WTC11 (cell line): ENCODE measurements around the gene TEX28. TPM values are rescaled to one million over a fixed set of nuclear protein-coding genes. Genes with fewer than 3 reads are reported as not detected.

Source experiments
- ATAC-seq: fragments of 200-7000 bp; cut with Tn5 transposase; 2 replicates; pipeline ENCODE4 v1.10.0; 2021; ENCODE audit warnings: mild to moderate bottlenecking, moderate library complexity
- CTCF ChIA-PET: fragments of 300-600 bp; sonication (Branson Sonifier 250); formaldehyde crosslinking; loops from one replicate; lab custom pipeline; 2021; ENCODE audit warnings: antibody characterized with exemption; lab: Charles Lee
- POLR2A ChIA-PET: fragments of 350-600 bp; sonication (Branson Sonifier 250); formaldehyde crosslinking; loops from one replicate; lab custom pipeline; 2021; ENCODE audit warnings: antibody characterized with exemption; lab: Charles Lee
- DNase-seq: peaks from one replicate; pipeline ENCODE4 v3.0.0; 2021; ENCODE audit warnings: low spot score
- H3K27ac Mint-ChIP-seq: 2 replicates; pipeline ENCODE4 v1.8.0; 2021; ENCODE audit warnings: mixed read lengths
- H3K27me3 Mint-ChIP-seq: 2 replicates; pipeline ENCODE4 v1.8.0; 2021; ENCODE audit warnings: low read depth, mild to moderate bottlenecking, moderate library complexity, mixed read lengths
- H3K36me3 Mint-ChIP-seq: 2 replicates; pipeline ENCODE4 v1.8.0; 2021; ENCODE audit warnings: mixed read lengths
- H3K4me1 Mint-ChIP-seq: 2 replicates; pipeline ENCODE4 v1.8.0; 2022; ENCODE audit warnings: mixed read lengths
- H3K4me3 Mint-ChIP-seq: 2 replicates; pipeline ENCODE4 v1.8.0; 2021; ENCODE audit warnings: mild to moderate bottlenecking, moderate library complexity, mixed read lengths
- H3K9me3 Mint-ChIP-seq: 2 replicates; pipeline ENCODE4 v1.8.0; 2021; ENCODE audit warnings: mixed read lengths
- FOXJ3 ChIP-seq: sonication (generic); formaldehyde crosslinking; IDR thresholded peaks from 2 replicates; pipeline ENCODE4 v1.9.0; 2021; ENCODE audit warnings: missing genetic modification reagents, mild to moderate bottlenecking, borderline replicate concordance
- FOXP1 ChIP-seq: sonication (generic); formaldehyde crosslinking; IDR thresholded peaks from 2 replicates; pipeline ENCODE4 v1.8.0; 2022; ENCODE audit warnings: missing genetic modification reagents, mild to moderate bottlenecking, moderate library complexity, borderline replicate concordance
- GABPB1 ChIP-seq: sonication (generic); formaldehyde crosslinking; IDR thresholded peaks from 2 replicates; pipeline ENCODE4 v1.8.1; 2023; ENCODE audit warnings: mild to moderate bottlenecking, missing genetic modification reagents
- JAZF1 ChIP-seq: fragments of 250-450 bp; sonication (Bioruptor Pico); IDR thresholded peaks from 2 replicates; pipeline ENCODE4 v1.9.0; 2021; ENCODE audit warnings: moderate library complexity, mild to moderate bottlenecking, inconsistent platforms
- NFATC4 ChIP-seq: fragments of 250-450 bp; sonication (Bioruptor Pico); IDR thresholded peaks from 2 replicates; pipeline ENCODE4 v1.9.0; 2021; ENCODE audit warnings: mild to moderate bottlenecking
- PRRX2 ChIP-seq: fragments of 250-450 bp; sonication (Bioruptor Pico); IDR thresholded peaks from 2 replicates; pipeline ENCODE4 v1.8.0; 2021; ENCODE audit warnings: mild to moderate bottlenecking
- RELA ChIP-seq: sonication (generic); formaldehyde crosslinking; IDR thresholded peaks from 2 replicates; pipeline ENCODE4 v1.8.1; 2022; ENCODE audit warnings: missing genetic modification reagents, mild to moderate bottlenecking, borderline replicate concordance
- RORB ChIP-seq: fragments of 250-450 bp; sonication (Bioruptor Pico); IDR thresholded peaks from 2 replicates; pipeline ENCODE4 v1.9.0; 2021; ENCODE audit warnings: mild to moderate bottlenecking
- TCF7 ChIP-seq: sonication (generic); formaldehyde crosslinking; IDR thresholded peaks from 2 replicates; pipeline ENCODE4 v1.8.0; 2022; ENCODE audit warnings: mild to moderate bottlenecking, low read depth, missing genetic modification reagents, moderate library complexity
- TEAD1 ChIP-seq: sonication (generic); formaldehyde crosslinking; IDR thresholded peaks from 2 replicates; pipeline ENCODE4 v1.8.0; 2022; ENCODE audit warnings: mild to moderate bottlenecking, missing genetic modification reagents
- TP53 ChIP-seq: sonication (generic); formaldehyde crosslinking; IDR thresholded peaks from 2 replicates; pipeline ENCODE4 v1.8.1; 2023; ENCODE audit warnings: mild to moderate bottlenecking, missing genetic modification reagents
- ZBTB21 ChIP-seq: sonication (generic); formaldehyde crosslinking; IDR thresholded peaks from 2 replicates; pipeline ENCODE4 v1.8.1; 2023; ENCODE audit warnings: mild to moderate bottlenecking, missing genetic modification reagents, borderline replicate concordance
- ZNF232 ChIP-seq: sonication (generic); formaldehyde crosslinking; IDR thresholded peaks from 2 replicates; pipeline ENCODE4 v1.8.0; 2022; ENCODE audit warnings: mild to moderate bottlenecking, missing genetic modification reagents
- total RNA-seq: library from RNA; stranded (reverse); gene quantifications from 3 replicates; pipeline ENCODE4 v1.2.3, GENCODE V29; 2021
- TF ChIP-seq, protein P1 (sequence below): sonication (generic); formaldehyde crosslinking; conservative IDR thresholded peaks from 2 replicates; pipeline ENCODE4 v1.8.1; 2023; ENCODE audit warnings: mild to moderate bottlenecking, low read depth, missing genetic modification reagents, moderate library complexity
- TF ChIP-seq, protein P2 (sequence below): sonication (generic); formaldehyde crosslinking; IDR thresholded peaks from 2 replicates; pipeline ENCODE4 v1.8.1; 2022; ENCODE audit warnings: mild to moderate bottlenecking, missing genetic modification reagents, moderate library complexity, borderline replicate concordance
- TF ChIP-seq, protein P3 (sequence below): fragments of 250-450 bp; sonication (Bioruptor Pico); IDR thresholded peaks from 2 replicates; pipeline ENCODE4 v1.9.0; 2021; ENCODE audit warnings: mild to moderate bottlenecking
- TF ChIP-seq, protein P4 (sequence below): sonication (generic); formaldehyde crosslinking; IDR thresholded peaks from 2 replicates; pipeline ENCODE4 v1.8.1; 2022; ENCODE audit warnings: low read depth, missing genetic modification reagents, borderline replicate concordance
- TF ChIP-seq, protein P5 (sequence below): sonication (generic); formaldehyde crosslinking; IDR thresholded peaks from 2 replicates; pipeline ENCODE4 v1.8.1; 2022; ENCODE audit warnings: low read depth, mild to moderate bottlenecking, moderate library complexity, missing genetic modification reagents, borderline replicate concordance

Gene TEX28
- total RNA-seq, 1 experiment from 2014 or later: not detected

DNA sequence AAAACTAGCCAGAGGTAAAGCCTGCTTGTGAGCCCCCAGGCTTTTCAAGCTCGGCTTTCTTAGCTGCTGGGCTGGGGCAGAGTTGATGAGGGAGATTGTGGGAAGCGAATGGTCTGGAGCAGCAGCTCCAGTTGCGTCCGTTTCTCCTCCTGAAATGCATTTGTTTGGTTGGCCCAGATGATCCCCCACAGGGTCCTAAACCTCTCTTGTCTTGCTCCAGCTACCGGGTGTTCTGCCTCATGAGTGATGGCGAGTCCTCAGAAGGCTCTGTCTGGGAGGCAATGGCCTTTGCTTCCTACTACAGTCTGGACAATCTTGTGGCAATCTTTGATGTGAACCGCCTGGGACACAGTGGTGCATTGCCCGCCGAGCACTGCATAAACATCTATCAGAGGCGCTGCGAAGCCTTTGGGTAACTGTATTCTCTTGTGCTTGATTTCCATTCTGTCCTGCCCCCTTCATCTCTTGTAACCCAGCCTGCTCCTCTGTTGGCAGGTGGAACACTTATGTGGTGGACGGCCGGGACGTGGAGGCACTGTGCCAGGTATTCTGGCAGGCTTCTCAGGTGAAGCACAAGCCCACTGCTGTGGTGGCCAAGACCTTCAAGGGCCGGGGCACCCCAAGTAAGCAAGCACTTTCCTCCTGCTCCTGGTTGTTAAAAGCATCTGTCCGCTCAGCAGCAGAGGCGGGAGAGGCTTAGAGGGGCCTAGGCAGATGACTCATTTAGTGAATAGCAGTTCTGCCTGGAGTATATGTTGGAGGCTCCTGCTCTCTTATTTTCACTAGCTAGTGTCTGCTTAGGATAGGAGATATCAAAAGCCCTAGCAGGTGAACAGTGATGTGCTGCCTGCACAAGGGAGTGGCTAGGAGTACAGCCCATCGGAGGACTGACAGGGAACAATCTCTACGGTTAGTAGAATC lies 16.0 kb upstream of the TEX28 start:
- Mint-ChIP-seq H3K36me3 (no peaks in the 10 kb centered on the region), H3K27me3 (no peaks in the 10 kb centered on the region), H3K4me3 (no peak overlapping the region)
- TF ChIP-seq RORB (CRISPR knock-in tag) (no peak), ZNF232 (CRISPR knock-in tag) (no peak), JAZF1 (CRISPR knock-in tag) (no peak), TEAD1 (CRISPR knock-in tag) (no peak), GABPB1 (CRISPR knock-in tag) (no peak), TP53 (CRISPR knock-in tag) (no peak), RELA (CRISPR knock-in tag) (no peak), ZBTB21 (CRISPR knock-in tag) (no peak), TCF7 (no peak), FOXP1 (CRISPR knock-in tag) (no peak), FOXJ3 (no peak), PRRX2 (CRISPR knock-in tag) (no peak), NFATC4 (CRISPR knock-in tag) (no peak)
- TF ChIP-seq, protein P1, sequence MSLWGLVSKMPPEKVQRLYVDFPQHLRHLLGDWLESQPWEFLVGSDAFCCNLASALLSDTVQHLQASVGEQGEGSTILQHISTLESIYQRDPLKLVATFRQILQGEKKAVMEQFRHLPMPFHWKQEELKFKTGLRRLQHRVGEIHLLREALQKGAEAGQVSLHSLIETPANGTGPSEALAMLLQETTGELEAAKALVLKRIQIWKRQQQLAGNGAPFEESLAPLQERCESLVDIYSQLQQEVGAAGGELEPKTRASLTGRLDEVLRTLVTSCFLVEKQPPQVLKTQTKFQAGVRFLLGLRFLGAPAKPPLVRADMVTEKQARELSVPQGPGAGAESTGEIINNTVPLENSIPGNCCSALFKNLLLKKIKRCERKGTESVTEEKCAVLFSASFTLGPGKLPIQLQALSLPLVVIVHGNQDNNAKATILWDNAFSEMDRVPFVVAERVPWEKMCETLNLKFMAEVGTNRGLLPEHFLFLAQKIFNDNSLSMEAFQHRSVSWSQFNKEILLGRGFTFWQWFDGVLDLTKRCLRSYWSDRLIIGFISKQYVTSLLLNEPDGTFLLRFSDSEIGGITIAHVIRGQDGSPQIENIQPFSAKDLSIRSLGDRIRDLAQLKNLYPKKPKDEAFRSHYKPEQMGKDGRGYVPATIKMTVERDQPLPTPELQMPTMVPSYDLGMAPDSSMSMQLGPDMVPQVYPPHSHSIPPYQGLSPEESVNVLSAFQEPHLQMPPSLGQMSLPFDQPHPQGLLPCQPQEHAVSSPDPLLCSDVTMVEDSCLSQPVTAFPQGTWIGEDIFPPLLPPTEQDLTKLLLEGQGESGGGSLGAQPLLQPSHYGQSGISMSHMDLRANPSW (CRISPR knock-in tag): no peak
- TF ChIP-seq, protein P2, sequence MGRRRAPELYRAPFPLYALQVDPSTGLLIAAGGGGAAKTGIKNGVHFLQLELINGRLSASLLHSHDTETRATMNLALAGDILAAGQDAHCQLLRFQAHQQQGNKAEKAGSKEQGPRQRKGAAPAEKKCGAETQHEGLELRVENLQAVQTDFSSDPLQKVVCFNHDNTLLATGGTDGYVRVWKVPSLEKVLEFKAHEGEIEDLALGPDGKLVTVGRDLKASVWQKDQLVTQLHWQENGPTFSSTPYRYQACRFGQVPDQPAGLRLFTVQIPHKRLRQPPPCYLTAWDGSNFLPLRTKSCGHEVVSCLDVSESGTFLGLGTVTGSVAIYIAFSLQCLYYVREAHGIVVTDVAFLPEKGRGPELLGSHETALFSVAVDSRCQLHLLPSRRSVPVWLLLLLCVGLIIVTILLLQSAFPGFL (CRISPR knock-in tag): no peak
- TF ChIP-seq, protein P3, sequence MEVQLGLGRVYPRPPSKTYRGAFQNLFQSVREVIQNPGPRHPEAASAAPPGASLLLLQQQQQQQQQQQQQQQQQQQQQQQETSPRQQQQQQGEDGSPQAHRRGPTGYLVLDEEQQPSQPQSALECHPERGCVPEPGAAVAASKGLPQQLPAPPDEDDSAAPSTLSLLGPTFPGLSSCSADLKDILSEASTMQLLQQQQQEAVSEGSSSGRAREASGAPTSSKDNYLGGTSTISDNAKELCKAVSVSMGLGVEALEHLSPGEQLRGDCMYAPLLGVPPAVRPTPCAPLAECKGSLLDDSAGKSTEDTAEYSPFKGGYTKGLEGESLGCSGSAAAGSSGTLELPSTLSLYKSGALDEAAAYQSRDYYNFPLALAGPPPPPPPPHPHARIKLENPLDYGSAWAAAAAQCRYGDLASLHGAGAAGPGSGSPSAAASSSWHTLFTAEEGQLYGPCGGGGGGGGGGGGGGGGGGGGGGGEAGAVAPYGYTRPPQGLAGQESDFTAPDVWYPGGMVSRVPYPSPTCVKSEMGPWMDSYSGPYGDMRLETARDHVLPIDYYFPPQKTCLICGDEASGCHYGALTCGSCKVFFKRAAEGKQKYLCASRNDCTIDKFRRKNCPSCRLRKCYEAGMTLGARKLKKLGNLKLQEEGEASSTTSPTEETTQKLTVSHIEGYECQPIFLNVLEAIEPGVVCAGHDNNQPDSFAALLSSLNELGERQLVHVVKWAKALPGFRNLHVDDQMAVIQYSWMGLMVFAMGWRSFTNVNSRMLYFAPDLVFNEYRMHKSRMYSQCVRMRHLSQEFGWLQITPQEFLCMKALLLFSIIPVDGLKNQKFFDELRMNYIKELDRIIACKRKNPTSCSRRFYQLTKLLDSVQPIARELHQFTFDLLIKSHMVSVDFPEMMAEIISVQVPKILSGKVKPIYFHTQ (CRISPR knock-in tag): no peak
- TF ChIP-seq, protein P4, sequence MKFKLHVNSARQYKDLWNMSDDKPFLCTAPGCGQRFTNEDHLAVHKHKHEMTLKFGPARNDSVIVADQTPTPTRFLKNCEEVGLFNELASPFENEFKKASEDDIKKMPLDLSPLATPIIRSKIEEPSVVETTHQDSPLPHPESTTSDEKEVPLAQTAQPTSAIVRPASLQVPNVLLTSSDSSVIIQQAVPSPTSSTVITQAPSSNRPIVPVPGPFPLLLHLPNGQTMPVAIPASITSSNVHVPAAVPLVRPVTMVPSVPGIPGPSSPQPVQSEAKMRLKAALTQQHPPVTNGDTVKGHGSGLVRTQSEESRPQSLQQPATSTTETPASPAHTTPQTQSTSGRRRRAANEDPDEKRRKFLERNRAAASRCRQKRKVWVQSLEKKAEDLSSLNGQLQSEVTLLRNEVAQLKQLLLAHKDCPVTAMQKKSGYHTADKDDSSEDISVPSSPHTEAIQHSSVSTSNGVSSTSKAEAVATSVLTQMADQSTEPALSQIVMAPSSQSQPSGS: no peak
- TF ChIP-seq, protein P5, sequence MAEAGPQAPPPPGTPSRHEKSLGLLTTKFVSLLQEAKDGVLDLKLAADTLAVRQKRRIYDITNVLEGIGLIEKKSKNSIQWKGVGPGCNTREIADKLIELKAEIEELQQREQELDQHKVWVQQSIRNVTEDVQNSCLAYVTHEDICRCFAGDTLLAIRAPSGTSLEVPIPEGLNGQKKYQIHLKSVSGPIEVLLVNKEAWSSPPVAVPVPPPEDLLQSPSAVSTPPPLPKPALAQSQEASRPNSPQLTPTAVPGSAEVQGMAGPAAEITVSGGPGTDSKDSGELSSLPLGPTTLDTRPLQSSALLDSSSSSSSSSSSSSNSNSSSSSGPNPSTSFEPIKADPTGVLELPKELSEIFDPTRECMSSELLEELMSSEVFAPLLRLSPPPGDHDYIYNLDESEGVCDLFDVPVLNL (CRISPR knock-in tag): no peak
- TF ChIP-seq, all 79 proteins: peak for 0
- ChIA-PET CTCF (no interaction called here), POLR2A (no interaction called here)
- Mint-ChIP-seq H3K9me3 (no peaks in the 10 kb centered on the region), H3K27ac (no peak overlapping the region), H3K4me1 (peaks cover 3% of the 10 kb centered on the region)
- DNase-seq: no peak
- no peak for ATAC-seq
